Aorta (tissue), 5 donors: Measurements from ENCODE around the gene ABCF1. TPM values are rescaled to one million over a fixed set of nuclear protein-coding genes. Genes with fewer than 3 reads are reported as not detected.

ENCODE experiments used
- ATAC-seq: fragments of 200-7000 bp; cut with Tn5 transposase; one replicate; pipeline ENCODE4 v1.9.1; 2022; ENCODE audit warnings: moderate library complexity; ENCODE audit not compliant: low FRiP score
- DNase-seq, 2 donors: peaks; one replicate each; pipeline ENCODE4 v3.0.0-alpha.2; 2020
- H3K27ac ChIP-seq, 2 donors: one replicate each; pipeline ENCODE4 v1.5.1; 2013; ENCODE audit warnings: low read length in 2 of 2, mild to moderate bottlenecking in 2 of 2, moderate library complexity in 2 of 2, control low read depth in 1 of 2, inconsistent platforms in 1 of 2, low read depth in 1 of 2
- H3K27me3 ChIP-seq, 2 donors: one replicate each; pipeline ENCODE4 v1.6.1; 2013; ENCODE audit warnings: control low read depth in 1 of 2, low read length in 1 of 2, mild to moderate bottlenecking in 1 of 2, moderate library complexity in 1 of 2; ENCODE audit not compliant: insufficient read depth in 2 of 2, control insufficient read depth in 1 of 2
- H3K36me3 ChIP-seq, 2 donors: one replicate each; pipeline ENCODE4 v1.6.1; 2013; ENCODE audit warnings: control low read depth in 1 of 2, low read length in 1 of 2, mild to moderate bottlenecking in 1 of 2; ENCODE audit not compliant: insufficient read depth in 2 of 2, control insufficient read depth in 1 of 2
- H3K4me1 ChIP-seq, 2 donors: one replicate each; pipeline ENCODE4 v1.6.1; 2013; ENCODE audit warnings: low read length in 2 of 2, control low read depth in 1 of 2, mild to moderate bottlenecking in 1 of 2, moderate library complexity in 1 of 2; ENCODE audit not compliant: insufficient read depth in 2 of 2, control insufficient read depth in 1 of 2
- H3K4me3 ChIP-seq, 2 donors: one replicate each; pipeline ENCODE4 v1.5.1; 2013; ENCODE audit warnings: low read length in 2 of 2, control low read depth in 1 of 2, mild to moderate bottlenecking in 1 of 2
- H3K9me3 ChIP-seq: one replicate; pipeline ENCODE4 v1.6.1; 2013; ENCODE audit warnings: mild to moderate bottlenecking, low read length; ENCODE audit not compliant: control insufficient read depth
- WGBS, 2 donors: extraction: QIAGEN DNeasy Blood & Tissue Kit; methylation state at CpG; one replicate each; pipeline ENCODE4 v1.1.7; 2013; 5-methylcytosine and 5-hydroxymethylcytosine counted together
- intact Hi-C, 2 donors: fragments of 100-400 bp; cut with DNase I; formaldehyde crosslinking; loops; one replicate each; pipeline versions ENCODE4 v1.14.2 to v1.15.0; 2022
- polyA plus RNA-seq, 2 donors: library from polyadenylated mRNA; stranded (reverse); fragments of 200-250 nt; gene quantifications; one replicate each; pipeline ENCODE4 v1.2.3, GENCODE V29; 2013
- total RNA-seq, 2 donors: library from RNA; stranded (reverse); fragmentation: NEBNext Ultra II Directional; extraction: Animal tissue kit (Norgen Biotek cat#: 25700); gene quantifications; one replicate each; pipeline ENCODE4 v1.2.1, GENCODE V29; 2021
- donor health status: healthy with polysubstance abuse.
- donor health status: Bipolar disorder and iron deficiency.
- donor health status: DM: no; HTN: no; CAD: no.
- donor health status: DM: no; HTN: no; CAD: no.
- donor health status: DM: yes; HTN: yes; CAD: no.

Gene ABCF1
- total and polyA plus RNA-seq, 4 donors, result 20.6 to 41.2 (median 28.8) TPM

DNA sequence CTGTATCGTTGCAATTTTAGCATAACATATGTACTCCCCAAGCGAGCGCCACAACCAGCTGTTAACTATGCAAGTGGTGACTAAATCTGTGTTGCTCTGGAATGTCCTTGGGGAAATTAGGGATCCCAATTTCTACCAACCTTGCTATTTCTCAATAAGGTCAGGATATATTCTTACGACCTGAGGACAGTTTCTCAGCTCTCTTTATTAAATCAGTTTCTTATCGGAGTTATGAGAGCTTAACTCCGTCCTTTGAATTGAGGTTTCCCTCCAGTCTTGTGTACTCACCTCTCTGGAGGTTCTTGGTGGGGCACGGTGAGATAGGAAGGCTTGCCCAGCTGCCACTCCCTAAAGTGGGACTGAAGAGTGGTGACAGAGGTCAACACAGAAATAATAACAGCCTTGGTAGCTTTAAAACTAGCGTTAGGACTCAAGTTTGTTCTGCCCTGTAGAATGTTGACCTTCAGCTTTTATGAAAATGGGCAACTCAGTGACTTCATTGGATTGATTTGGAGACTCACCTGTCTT is 47.1 kb downstream of the ABCF1 start:
- Histone ChIP-seq H3K9me3 (no peaks in the 10 kb centered on the region), H3K4me3 (peak overlapping the region; percentile 62 to 81), H3K27ac (peak overlapping the region in 1 of 2 donors; percentile 95), H3K27me3 (peaks cover 0 to 2% of the 10 kb centered on the region in 2 donors), H3K36me3 (peaks cover 0 to 3% of the 10 kb centered on the region in 2 donors), H3K4me1 (no peaks in the 10 kb centered on the region)
- ATAC-seq (no peak), DNase-seq (peak in 1 of 2 donors; percentile 12)
- intact Hi-C loops, result loop anchor here (5.0 kb wide), 3 partner anchors 54 to 124 kb away; partner anchors contain the start of genes DHX16 (in 1 of the 2), FLOT1 (in 1 of the 2), GNL1 (in 1 of the 2) and IER3 (in 1 of the 2)
- 14 to 18% methylated on average over 8 of the region's 8 CpGs for WGBS, 2 donors

DNA sequence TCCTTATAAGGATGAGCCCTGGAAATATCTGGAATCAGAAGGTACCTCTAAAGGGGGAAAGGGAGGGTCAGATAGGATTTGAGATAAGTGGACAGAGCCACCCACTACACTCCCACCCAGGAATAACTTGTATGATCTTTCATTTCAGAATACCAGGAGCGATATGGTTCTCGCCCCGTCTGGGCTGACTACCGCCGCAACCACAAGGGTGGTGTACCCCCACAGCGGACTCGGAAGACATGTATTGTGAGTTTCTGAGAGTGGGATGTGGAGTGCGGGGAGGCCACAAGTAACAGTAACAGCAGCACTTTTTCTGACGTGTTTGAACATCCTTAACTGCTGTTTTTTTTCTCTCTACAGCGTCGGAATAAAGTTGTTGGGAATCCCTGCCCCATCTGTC is 48.3 kb downstream of the ABCF1 start:
- no peak for DNase-seq
- intact Hi-C loops, result loop anchor here (5.0 kb wide), 3 partner anchors 53 to 123 kb away; partner anchors contain the start of genes DHX16 (in 1 of the 2), FLOT1 (in 1 of the 2), GNL1 (in 1 of the 2) and IER3 (in 1 of the 2)
- Histone ChIP-seq H3K27me3 (peaks cover 0 to 2% of the 10 kb centered on the region in 2 donors), H3K27ac (no peak overlapping the region), H3K36me3 (peaks cover 0 to 3% of the 10 kb centered on the region in 2 donors), H3K4me3 (no peak overlapping the region), H3K9me3 (no peaks in the 10 kb centered on the region), H3K4me1 (no peaks in the 10 kb centered on the region)
- no peak for ATAC-seq
- 93 to 94% methylated on average over 11 of the region's 11 CpGs for WGBS, 2 donors

DNA sequence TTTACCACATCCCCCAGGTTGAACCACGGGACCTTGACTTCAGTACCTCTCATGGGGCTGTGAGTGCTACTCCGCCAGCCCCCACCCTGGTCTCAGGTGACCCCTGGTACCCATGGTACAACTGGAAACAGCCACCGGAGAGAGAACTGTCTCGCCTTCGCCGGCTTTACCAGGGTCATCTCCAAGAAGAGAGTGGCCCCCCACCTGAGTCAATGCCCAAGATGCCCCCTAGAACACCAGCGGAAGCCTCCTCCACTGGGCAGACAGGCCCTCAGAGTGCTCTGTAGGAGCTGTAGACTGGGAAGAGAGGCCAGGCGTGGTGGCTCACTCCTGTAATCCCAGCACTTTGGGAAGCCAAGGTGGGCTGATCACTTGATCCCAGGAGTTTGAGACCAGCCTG is 54.3 kb downstream of the ABCF1 start:
- ATAC-seq (no peak), DNase-seq (no peak)
- H3K27ac ChIP-seq, result no peak overlapping the region
- H3K4me3 ChIP-seq, result no peak overlapping the region
- no peaks in the 10 kb centered on the region for H3K36me3 ChIP-seq
- WGBS, 2 donors, result 95% methylated on average over 8 of the region's 8 CpGs
- H3K9me3 ChIP-seq, result no peaks in the 10 kb centered on the region
- H3K27me3 ChIP-seq, result no peaks in the 10 kb centered on the region
- no peaks in the 10 kb centered on the region for H3K4me1 ChIP-seq
- intact Hi-C loops, result loop anchor here in 1 of 2 donors (5.0 kb wide), 1 partner anchor 47 kb away; the partner anchor contains the start of gene DHX16

DNA sequence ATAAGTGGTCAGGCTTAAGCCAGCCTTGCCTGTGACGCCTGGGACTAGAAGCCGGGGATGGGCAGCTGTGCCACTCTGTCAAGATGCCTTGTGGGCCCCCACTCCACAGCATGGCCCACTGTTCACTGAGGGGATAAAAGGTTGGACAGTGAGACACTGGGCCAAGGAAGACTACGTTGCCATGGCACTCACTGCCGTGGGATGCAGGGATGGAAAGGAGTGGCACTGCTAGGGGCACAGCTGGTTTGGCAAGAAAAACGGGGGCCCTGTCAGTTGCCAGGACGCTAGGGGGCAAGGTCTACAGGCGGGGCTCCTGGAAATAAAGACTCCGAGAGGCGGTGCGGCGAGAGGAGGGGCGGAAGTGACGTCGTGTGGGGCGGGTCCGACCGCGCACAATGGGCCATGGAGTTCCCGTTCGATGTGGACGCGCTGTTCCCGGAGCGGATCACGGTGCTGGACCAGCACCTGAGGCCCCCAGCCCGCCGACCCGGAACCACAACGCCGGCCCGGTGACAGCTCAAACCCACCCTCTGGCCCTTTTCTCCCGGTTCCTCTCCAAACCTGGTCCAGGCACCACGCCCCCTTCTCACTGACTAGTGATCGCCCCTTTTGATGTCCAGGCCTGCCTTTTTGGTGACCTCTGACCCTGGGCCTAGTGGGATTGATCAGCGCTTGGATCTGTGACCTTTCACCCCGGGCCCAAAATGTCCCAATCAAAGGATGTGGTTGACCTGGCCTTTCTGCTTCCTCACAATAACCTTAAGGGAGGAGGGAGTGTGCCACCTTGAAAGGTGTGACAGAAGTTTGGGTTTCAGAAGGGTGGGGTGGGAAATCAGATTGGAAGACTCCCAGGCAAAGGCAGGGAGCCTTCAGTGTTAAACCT is 55.5 kb downstream of the ABCF1 start, which contains the start of gene ATAT1:
ATAT1 (plus strand) TSS at position 391 of the 883 bp plus-strand sequence.
- peak; percentile 94 for ATAC-seq
- Histone ChIP-seq H3K4me1 (no peaks in the 10 kb centered on the region), H3K36me3 (no peaks in the 10 kb centered on the region), H3K27ac (peak within 1 kb of the TSS; percentile 16 to 95), H3K27me3 (no peaks in the 10 kb centered on the region), H3K9me3 (no peaks in the 10 kb centered on the region), H3K4me3 (peak within 1 kb of the TSS; percentile 22 to 52)
- peak; percentile 92 to 97 for DNase-seq
- intact Hi-C loops, result loop anchor here in 1 of 2 donors (5.0 kb wide), 1 partner anchor 46 kb away; the partner anchor contains the start of gene DHX16
- 3 to 4% methylated on average over 31 to 36 of the region's 36 CpGs for whole genome bisulfite sequencing, 2 donors

DNA sequence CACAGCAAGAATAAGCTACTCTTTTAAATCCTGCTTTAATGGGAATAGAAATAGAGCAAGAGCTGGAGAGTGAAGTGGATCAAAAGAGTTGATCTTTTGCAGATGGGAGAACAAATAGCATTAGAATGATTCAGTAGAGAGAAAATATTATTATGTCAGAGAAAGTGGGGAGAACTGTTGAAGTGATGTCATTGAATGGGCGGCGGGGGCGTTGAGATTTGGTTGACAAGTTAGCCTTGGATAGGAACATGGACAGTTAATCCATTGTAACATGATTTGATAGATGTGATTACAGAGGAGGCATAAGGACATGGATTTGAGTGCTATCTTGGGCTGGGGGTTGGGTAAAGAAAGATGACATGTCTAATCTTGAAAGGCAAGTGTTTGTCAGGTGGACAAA is 64.6 kb downstream of the ABCF1 start:
- intact Hi-C loops, result no loop called here
- DNase-seq (no peak), ATAC-seq (no peak)
- WGBS, 2 donors, result 95 to 96% methylated on average over 3 of the region's 3 CpGs
- Histone ChIP-seq H3K27me3 (no peaks in the 10 kb centered on the region), H3K27ac (no peak overlapping the region), H3K36me3 (peaks cover 2 to 5% of the 10 kb centered on the region in 2 donors), H3K4me1 (no peaks in the 10 kb centered on the region), H3K4me3 (no peak overlapping the region), H3K9me3 (no peaks in the 10 kb centered on the region)

DNA sequence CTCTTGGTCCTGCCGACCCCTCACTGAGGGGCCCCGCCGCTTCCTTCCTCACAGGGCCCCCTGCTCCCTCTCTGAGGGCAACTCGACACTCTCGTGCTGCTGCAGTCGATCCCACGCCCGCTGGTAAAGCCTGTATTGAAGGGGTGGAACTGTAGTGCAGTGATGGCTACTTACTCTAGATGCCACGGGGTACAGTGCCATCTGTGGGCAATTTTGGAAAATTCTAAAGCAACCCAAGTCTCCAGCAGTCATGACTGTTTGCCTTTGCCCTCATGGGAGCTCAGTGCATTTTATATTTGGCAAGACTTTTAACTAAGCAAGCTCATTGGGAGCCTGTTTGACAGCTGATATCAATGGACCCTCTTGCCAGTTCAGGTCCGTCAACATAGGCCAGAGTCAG is 69.2 kb downstream of the ABCF1 start:
- no peaks in the 10 kb centered on the region for H3K9me3 ChIP-seq
- intact Hi-C loops, result no loop called here
- DNase-seq (no peak), ATAC-seq (no peak)
- WGBS, 2 donors, result 65 to 71% methylated on average over 10 of the region's 10 CpGs
- H3K27me3 ChIP-seq, result no peaks in the 10 kb centered on the region
- H3K27ac ChIP-seq, result no peak overlapping the region
- no peaks in the 10 kb centered on the region for H3K4me1 ChIP-seq
- peaks cover 0 to 2% of the 10 kb centered on the region in 2 donors for H3K36me3 ChIP-seq
- no peak overlapping the region for H3K4me3 ChIP-seq

- no peak overlapping the region for H3K4me3 ChIP-seq
- intact Hi-C loops, result no loop called here
- ATAC-seq, result no peak
- H3K36me3 ChIP-seq, result peaks cover 0 to 2% of the 10 kb centered on the region in 2 donors
- no peak for DNase-seq
- 91 to 94% methylated on average over 1 of the region's 1 CpG for WGBS, 2 donors
- no peak overlapping the region for H3K27ac ChIP-seq
- no peaks in the 10 kb centered on the region for H3K4me1 ChIP-seq
- no peaks in the 10 kb centered on the region for H3K27me3 ChIP-seq
- no peaks in the 10 kb centered on the region for H3K9me3 ChIP-seq
Observed at GRCh38 chr6:30641048-30641447, 69.8 kb downstream of the ABCF1 start.
